Measurements from ENCODE around the gene THUMPD1.

- TF ChIP-seq, protein P1, sequence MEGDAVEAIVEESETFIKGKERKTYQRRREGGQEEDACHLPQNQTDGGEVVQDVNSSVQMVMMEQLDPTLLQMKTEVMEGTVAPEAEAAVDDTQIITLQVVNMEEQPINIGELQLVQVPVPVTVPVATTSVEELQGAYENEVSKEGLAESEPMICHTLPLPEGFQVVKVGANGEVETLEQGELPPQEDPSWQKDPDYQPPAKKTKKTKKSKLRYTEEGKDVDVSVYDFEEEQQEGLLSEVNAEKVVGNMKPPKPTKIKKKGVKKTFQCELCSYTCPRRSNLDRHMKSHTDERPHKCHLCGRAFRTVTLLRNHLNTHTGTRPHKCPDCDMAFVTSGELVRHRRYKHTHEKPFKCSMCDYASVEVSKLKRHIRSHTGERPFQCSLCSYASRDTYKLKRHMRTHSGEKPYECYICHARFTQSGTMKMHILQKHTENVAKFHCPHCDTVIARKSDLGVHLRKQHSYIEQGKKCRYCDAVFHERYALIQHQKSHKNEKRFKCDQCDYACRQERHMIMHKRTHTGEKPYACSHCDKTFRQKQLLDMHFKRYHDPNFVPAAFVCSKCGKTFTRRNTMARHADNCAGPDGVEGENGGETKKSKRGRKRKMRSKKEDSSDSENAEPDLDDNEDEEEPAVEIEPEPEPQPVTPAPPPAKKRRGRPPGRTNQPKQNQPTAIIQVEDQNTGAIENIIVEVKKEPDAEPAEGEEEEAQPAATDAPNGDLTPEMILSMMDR (conservative IDR thresholded peaks at IDR 0.05; ENCODE audit: low read length): no peak
- TF ChIP-seq EZH2phosphoT487 (IDR thresholded peaks at IDR 0.05; ENCODE audit: borderline replicate concordance): no peak
Measured at GRCh38 chr16:20740901-20741521, 607 bp downstream of the THUMPD1 start.
